ENCODE measurements around the gene FOXK2.

DNA sequence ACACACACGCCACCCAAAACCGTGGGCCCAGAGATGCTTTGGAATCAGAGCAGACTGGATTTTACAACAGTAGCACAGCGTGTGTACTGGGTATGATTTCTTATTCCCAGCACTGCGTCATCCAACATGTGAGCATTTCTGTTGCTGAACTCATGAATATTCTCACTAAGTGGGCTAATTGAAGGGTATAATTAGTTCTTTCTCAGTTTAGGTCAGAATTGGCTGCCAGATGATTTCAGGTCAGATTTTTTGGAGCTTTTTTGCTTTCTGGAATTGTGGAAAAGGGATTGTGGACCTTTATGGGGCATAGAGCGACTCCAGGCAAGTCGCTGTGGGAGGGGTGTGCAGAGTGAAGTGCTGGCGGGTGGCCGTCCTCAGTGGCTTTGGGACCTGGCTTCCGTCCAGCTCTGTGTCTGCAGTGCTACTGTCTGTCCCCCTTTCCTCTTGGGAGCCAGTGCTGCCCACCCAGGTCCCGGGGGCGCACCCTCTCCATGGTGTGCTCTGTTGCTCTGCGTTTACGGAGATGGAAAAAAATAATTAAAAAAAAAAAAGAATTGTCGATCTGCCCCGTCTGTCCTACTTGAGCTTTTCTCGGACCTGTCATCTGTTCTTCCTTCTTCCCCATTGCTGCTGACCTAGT is 25.0 kb downstream of the FOXK2 start:
- TF ChIP-seq ZNF274 (IDR thresholded peaks at IDR 0.05; ENCODE audit: low read depth, low read length) (no peak), YY1 (IDR thresholded peaks at IDR 0.05; ENCODE audit: insufficient read depth, insufficient read length) (no peak)
